ENCODE data around the gene ARHGDIB. TPM values are rescaled to one million over a fixed set of nuclear protein-coding genes. Genes with fewer than 3 reads are reported as not detected.
A peak's percentile ranks its signal among the peaks of the same experiment; 100 is the strongest.

The ARHGDIB gene
- total RNA-seq, 4 donors from 2014 or later: 36.7 to 69.5 (median 48.3) TPM

- TF ChIP-seq EP300 (IDR thresholded peaks at IDR 0.05; ENCODE audit: low read depth) (no peak), POLR2A (IDR thresholded peaks at IDR 0.05) (no peak), POLR2AphosphoS5 (IDR thresholded peaks at IDR 0.05) (peak in 1 of 3 donors; percentile 35), CTCF (IDR thresholded peaks at IDR 0.05) (no peak)
- Histone ChIP-seq H3K36me3 (no peaks in the 10 kb centered on the region), H3K27ac (peak overlapping the region; percentile 45 to 79 (median 69)), H3K9me3 (no peaks in the 10 kb centered on the region), H3K4me1 (peaks cover 18 to 75% (median 29%) of the 10 kb centered on the region in 4 donors), H3K27me3 (no peaks in the 10 kb centered on the region), H3K4me3 (no peak overlapping the region)
- in situ Hi-C loops (cut with MboI; ENCODE audit: low pct_ligation_motif_present in 1 of 4, low pct_unique_long_range_greater_than_20kb in 1 of 4, low sequenced_read_pairs in 3 of 4): no loop called here
- WGBS, 2 donors (ENCODE audit: low coverage in 1 of 2): 24 to 30% methylated on average over 2 to 3 of the region's 3 CpGs
- peak; percentile 34 for DNase-seq
- intact Hi-C loops (cut with DNase I; ENCODE audit: low total_unique reads): no loop called here
Observed at GRCh38 chr12:14948672-14949071, 12.7 kb downstream of the ARHGDIB start.

DNA sequence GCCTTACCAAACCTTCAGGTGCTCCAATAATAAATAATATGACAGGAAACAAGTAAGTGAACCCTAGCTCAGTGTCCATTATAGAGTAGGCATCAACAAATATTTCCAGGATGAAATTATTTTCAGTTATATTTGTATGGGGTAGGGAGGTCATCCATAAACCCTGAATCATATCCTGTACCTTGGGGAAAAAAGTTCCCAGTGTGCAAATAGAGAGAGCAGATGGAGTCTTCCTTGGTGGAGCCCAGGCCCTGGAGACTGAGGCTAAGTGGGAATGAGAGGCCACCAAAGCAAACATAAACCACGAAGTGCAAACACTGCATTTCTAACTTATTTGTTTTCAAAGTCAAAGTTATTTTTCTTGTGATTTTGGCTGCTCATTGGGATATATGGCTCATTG is 14.5 kb downstream of the ARHGDIB start:
- peaks cover 13 to 58% (median 21%) of the 10 kb centered on the region in 4 donors for H3K4me1 ChIP-seq
- TF ChIP-seq EP300 (IDR thresholded peaks at IDR 0.05; ENCODE audit: low read depth): no peak
- TF ChIP-seq CTCF (IDR thresholded peaks at IDR 0.05): no peak
- no peak for TF ChIP-seq POLR2A (IDR thresholded peaks at IDR 0.05)
- TF ChIP-seq POLR2AphosphoS5 (IDR thresholded peaks at IDR 0.05): no peak
- no peak for DNase-seq
- H3K9me3 ChIP-seq: no peaks in the 10 kb centered on the region
- H3K4me3 ChIP-seq: no peak overlapping the region
- intact Hi-C loops (cut with DNase I; ENCODE audit: low total_unique reads): no loop called here
- peak overlapping the region in 3 of 4 donors; percentile 60 to 78 (median 65) for H3K27ac ChIP-seq
- no peaks in the 10 kb centered on the region for H3K36me3 ChIP-seq
- 50 to 67% methylated on average over 1 of the region's 1 CpG for WGBS, 2 donors (ENCODE audit: low coverage in 1 of 2)
- in situ Hi-C loops (cut with MboI; ENCODE audit: low pct_ligation_motif_present in 1 of 4, low pct_unique_long_range_greater_than_20kb in 1 of 4, low sequenced_read_pairs in 3 of 4): no loop called here
- H3K27me3 ChIP-seq: no peaks in the 10 kb centered on the region

DNA sequence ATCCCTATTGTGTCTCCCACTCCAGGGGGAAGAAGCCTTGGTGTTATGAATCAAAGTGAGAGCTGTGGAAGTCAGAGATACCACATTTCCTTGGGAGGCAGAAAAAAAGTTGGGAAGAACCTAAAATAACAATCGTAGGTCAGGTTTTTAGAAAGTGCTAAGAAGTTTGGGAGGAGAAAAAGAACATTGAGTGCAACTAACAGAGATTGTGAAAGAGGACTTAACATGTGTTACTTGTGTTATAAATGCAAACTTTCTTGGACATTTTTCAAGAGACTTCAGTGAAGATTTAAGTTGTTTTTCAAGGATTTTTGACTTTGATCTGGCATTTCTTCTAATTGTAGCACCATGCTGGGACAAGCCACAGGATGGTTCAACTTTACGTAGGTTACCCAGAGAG is 15.2 kb downstream of the ARHGDIB start:
- no peaks in the 10 kb centered on the region for H3K36me3 ChIP-seq
- peak overlapping the region in 2 of 4 donors; percentile 65 to 78 for H3K27ac ChIP-seq
- H3K9me3 ChIP-seq: no peaks in the 10 kb centered on the region
- H3K27me3 ChIP-seq: no peaks in the 10 kb centered on the region
- WGBS, 2 donors (ENCODE audit: low coverage in 1 of 2): 80 to 81% methylated on average over 2 of the region's 2 CpGs
- in situ Hi-C loops (cut with MboI; ENCODE audit: low pct_ligation_motif_present in 1 of 4, low pct_unique_long_range_greater_than_20kb in 1 of 4, low sequenced_read_pairs in 3 of 4): no loop called here
- H3K4me1 ChIP-seq: peaks cover 10 to 51% (median 16%) of the 10 kb centered on the region in 4 donors
- TF ChIP-seq EP300 (IDR thresholded peaks at IDR 0.05; ENCODE audit: low read depth): no peak
- TF ChIP-seq POLR2A (IDR thresholded peaks at IDR 0.05): no peak
- TF ChIP-seq CTCF (IDR thresholded peaks at IDR 0.05): no peak
- no peak for TF ChIP-seq POLR2AphosphoS5 (IDR thresholded peaks at IDR 0.05)
- intact Hi-C loops (cut with DNase I; ENCODE audit: low total_unique reads): no loop called here
- H3K4me3 ChIP-seq: no peak overlapping the region
- DNase-seq: no peak

DNA sequence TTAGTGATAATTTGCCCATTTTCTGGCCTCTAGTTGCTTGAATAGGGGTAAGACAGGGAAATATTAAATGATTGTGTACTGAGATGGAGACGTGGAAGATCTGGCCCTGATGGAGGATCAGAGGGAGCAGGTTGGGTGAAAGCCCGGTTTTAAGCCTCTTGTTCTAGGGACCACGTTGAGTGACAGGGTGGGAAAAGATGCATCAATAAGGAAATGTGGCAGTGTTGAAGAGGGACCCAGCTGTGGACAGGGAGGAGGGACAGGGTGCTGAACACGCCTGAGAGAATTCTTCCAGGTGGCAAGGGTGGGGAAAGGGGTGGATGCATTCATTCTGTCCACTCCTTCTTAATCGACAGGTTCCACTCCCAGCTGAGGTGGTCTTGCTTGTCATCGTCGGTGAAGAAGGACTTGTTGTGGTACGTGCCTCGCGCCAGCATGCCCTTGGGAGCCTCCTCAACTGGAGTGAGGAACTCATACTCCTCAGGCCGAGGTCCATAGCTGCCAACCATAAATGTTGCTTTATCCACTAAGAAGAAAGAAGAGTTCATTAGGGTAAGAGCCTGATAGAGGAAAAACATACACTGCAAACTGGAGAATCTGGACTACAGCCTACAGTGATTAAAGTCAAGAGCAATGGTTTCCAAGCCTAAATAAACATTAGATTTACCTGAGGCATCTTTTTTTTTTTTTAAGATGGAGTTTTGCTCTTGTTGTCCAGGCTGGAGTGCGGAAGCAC is 19.0 kb downstream of the ARHGDIB start:
- Histone ChIP-seq H3K4me1 (peaks cover 0 to 16% (median 0%) of the 10 kb centered on the region in 4 donors), H3K4me3 (no peak overlapping the region), H3K9me3 (no peaks in the 10 kb centered on the region), H3K27me3 (no peaks in the 10 kb centered on the region), H3K27ac (no peak overlapping the region), H3K36me3 (no peaks in the 10 kb centered on the region)
- 91 to 95% methylated on average over 10 to 12 of the region's 12 CpGs for WGBS, 2 donors (ENCODE audit: low coverage in 1 of 2)
- in situ Hi-C loops (cut with MboI; ENCODE audit: low pct_ligation_motif_present in 1 of 4, low pct_unique_long_range_greater_than_20kb in 1 of 4, low sequenced_read_pairs in 3 of 4) (no loop called here), intact Hi-C loops (cut with DNase I; ENCODE audit: low total_unique reads) (no loop called here)
- no peak for TF ChIP-seq POLR2A (IDR thresholded peaks at IDR 0.05)
- TF ChIP-seq POLR2AphosphoS5 (IDR thresholded peaks at IDR 0.05): no peak
- no peak for TF ChIP-seq EP300 (IDR thresholded peaks at IDR 0.05; ENCODE audit: low read depth)
- TF ChIP-seq CTCF (IDR thresholded peaks at IDR 0.05): no peak
- no peak for DNase-seq

All from transverse colon (tissue), 4 donors.